GM15510 (cell line): ENCODE data around the gene GABRD.

Source experiments
- POLR2A ChIP-seq: IDR thresholded peaks from 3 replicates; pipeline ENCODE4 v1.6.1; 2011; ENCODE audit warnings: borderline replicate concordance; ENCODE audit not compliant: insufficient read length; ENCODE audit errors: extremely low read depth

The GABRD gene

DNA sequence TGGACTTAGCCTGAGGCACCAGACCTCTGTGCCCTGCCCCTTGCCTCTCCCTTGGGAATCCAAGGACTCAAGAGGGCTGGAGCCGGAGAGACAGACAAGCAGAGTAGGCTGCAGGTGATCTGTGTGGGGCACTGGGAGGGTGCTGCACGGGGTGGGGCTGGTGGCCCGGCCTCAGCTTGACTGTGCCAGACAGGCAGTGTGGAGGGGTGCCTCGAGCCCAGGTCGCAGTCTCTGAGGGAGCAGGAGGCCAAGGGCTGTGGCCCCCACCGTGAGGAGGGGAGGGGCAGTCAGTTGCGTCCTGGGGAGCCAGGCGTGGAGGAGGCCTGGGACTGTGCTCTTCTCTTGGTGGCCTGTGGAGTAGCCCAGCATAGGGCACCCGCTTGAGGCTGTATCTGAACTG lies 4.0 kb downstream of the GABRD start:
- TF ChIP-seq POLR2A, result no peak

DNA sequence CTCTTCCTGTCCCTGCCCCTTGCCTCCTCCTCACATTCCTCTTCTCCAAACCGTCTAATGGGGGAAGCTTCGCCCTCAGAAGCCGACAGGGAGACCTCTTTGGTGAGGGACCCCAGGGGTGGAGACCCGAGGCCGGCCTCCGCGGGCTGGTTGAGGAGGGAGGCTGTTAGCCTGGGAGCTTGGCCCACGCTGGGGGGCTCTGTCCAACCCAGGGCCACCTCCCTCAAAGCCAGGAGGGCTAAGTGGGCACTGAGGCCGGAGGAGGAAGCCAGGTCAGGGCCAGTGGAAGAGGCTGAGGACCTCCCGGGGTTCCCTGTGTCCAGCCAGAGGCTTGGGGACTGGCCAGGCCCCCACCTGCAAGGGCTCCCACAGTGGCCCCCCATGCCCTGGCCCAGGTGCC lies 5.3 kb downstream of the GABRD start:
- no peak for TF ChIP-seq POLR2A

DNA sequence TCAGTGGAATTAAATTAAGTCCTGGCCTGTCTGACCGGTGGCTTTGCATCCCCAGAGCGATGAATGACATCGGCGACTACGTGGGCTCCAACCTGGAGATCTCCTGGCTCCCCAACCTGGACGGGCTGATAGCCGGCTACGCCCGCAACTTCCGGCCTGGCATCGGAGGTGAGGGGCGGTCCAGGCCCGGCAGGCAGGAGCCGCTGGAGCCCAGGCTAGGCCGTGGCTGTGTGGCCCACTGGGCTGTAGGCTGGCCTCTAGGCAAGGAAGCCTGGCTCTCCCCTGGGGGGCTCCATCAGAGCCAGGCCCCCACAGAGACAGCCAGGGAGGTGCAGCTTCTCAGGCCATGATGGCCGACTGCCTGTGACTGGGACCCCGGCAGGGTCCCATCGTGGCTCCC lies 5.7 kb downstream of the GABRD start:
- no peak for TF ChIP-seq POLR2A

DNA sequence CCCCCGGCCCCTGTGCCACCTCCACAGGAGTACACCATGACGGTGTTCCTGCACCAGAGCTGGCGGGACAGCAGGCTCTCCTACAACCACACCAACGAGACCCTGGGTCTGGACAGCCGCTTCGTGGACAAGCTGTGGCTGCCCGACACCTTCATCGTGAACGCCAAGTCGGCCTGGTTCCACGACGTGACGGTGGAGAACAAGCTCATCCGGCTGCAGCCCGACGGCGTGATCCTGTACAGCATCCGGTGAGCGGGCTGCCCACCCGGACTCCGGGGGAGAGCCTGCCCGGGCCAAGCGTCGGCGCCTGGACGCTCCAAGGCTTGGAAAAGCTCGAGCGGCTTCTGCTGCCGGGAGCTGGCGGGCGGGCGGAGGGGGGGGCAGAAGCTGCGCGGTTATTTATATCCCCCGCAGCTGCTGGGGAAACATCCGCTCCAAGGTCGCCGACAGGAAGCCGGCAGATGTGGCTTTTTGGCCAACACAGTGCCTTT lies 6.4 kb downstream of the GABRD start:
- TF ChIP-seq POLR2A, result no peak

DNA sequence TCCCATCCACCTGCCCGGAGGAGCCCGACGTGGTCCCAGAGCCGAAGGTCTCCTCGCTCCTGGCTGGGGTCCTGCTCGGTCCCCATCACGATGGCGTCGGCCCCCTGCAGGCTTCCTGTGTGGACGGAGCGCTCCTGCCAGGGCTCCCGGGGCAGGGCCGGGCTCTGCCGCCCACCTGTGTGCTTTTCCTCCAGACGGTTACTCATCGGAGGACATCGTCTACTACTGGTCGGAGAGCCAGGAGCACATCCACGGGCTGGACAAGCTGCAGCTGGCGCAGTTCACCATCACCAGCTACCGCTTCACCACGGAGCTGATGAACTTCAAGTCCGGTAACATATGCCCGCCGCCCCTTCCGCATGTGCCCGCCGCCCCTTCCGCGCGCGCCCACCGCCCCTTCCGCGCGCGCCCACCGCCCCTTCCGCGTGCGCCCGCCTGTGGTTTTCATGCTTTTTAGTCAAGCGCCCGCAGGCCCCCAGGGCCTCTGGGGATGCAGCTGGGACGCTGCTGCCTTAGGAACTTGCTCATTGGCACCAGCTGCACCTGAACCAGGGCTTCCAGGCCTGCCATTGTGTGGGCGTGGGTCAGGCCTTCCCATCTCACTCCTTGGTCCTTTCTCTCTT lies 8.9 kb downstream of the GABRD start:
- no peak for TF ChIP-seq POLR2A

DNA sequence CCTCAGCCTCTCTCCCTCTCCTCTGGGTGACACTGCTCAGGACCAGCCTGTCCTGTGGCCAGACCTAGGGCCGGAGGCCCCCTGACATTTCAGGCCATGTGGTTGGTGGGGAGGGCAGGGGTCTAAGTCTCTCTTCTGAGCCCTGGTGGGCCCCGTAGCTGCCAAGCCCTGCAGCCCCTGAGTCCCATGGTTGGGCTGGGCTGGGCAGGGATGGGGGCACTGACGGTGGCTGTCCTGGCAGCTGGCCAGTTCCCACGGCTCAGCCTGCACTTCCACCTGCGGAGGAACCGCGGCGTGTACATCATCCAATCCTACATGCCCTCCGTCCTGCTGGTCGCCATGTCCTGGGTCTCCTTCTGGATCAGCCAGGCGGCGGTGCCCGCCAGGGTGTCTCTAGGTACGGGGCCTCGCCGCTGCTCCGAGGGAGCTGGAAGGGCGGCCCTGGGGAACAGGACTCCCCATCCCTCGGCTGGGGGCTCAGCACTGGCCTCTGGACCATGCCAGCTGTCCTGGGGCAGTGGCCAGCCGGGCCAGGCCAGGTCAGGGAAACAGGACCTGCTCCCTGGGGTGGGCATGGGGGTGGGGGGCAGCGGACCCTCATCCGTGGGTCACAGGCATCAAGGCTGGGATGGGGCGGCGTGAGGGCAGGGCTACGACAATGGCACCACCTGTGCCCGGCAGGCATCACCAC lies 9.9 kb downstream of the GABRD start:
- TF ChIP-seq POLR2A, result no peak

DNA sequence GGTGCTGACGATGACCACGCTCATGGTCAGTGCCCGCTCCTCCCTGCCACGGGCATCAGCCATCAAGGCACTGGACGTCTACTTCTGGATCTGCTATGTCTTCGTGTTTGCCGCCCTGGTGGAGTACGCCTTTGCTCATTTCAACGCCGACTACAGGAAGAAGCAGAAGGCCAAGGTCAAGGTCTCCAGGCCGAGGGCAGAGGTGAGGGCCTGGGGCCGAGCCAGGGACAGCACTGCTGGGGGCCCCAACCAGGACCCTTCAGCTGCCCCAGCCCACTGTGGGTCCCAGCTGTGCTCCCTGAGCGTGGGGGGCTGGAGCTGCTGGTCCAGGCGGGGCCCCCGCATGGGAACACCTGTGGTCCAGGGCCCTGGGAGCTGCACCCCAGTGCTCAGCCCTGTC lies 10.4 kb downstream of the GABRD start:
- TF ChIP-seq POLR2A, result no peak

DNA sequence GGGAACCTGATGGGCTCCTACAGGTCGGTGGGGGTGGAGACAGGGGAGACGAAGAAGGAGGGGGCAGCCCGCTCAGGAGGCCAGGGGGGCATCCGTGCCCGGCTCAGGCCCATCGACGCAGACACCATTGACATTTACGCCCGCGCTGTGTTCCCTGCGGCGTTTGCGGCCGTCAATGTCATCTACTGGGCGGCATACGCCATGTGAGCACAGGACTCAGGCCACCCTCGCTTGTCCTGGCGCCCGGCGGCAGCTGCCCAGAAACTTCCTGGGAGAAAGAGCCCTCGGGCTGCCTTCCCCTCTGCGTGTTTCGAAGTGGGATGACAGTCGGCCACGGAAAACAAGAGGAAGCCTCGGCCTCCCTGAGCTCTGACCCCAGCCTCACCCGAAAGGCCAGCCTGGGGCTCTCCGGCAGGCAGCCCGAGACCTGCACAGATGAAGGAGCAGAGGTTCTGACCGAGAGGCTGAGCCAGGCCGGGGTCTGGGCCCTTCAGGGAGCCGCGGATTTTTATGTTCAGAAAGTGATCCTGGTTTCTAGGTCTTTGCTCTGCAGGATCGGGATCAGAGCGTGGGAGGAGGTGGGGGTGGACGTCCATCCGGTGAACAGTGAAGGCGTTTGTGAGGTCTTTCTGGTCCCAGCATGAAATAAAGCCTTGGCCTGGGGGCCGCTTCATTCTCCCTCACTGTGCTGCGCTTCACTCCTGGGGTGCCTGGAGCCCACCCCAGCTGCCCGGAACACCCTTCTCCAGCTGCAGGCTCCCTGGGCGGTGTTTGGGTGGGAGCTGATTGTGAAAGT lies 11.1 kb downstream of the GABRD start:
- no peak for TF ChIP-seq POLR2A

DNA sequence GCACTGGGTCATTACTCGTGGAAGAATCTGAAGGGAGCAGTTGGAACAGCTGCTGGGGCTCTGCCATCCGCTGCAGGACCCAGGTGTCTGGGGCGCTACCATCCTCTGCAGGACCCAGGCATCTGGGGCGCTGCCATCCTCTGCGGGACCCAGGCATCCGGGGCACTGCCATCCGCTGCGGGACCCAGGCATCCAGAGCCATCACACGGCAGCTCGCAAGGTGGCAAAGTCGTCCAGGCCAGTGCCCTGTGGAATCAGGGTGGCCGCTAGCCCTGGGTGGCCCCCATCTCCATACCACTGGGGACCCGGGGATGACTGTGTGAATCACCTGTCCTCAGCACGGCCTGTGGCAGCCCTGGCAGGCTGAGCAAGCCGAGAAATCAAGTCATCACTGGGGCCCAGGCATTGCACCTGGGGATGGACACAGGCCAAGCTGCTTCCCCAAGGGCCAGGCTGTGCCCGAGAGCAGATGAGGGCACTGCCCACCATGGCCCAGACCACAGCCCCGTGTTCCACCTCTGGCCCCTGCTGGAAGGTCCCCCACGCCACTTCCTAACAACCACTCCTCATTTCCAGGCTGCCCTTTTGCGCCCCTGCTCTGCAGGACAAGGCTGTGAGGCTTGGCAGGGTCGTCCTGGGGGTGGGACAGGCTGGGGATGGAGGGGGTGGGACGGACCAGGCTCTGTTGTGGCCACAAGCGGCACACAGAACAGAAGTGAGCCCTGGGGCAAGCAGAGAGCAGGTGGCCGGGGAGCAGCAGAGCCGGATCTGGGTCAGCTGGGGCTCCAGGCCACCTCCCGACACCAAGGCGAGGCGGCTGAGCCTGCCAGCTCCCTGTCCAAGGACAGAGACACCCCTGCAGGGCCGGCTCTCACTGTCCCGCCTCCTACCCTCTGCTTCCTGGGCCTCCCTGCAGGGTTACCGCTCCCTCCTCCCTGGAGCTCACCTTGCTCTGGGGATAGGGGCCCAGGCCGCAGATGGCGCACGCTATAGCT lies 12.7 kb downstream of the GABRD start:
- TF ChIP-seq POLR2A, result no peak

DNA sequence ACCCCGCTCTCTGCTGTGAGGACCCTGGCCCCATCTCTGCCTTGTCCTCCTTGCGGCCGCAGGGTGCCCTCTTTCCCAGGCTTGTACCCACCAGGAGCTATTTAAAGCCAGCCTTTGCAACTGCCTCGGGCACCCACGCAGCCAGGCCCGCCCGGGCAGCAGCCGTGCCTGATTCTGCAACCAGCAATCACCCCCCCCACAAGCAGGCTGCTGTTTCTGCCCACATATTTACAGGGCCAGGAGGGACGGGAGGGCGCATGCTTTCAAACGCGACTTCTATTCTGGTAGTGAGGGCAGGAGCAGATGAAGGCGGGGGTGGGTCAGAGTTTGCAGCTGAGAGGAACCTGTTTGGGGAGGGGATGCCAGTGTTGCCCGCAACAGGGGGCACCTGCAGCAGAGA lies 13.6 kb downstream of the GABRD start:
- TF ChIP-seq POLR2A, result no peak

DNA sequence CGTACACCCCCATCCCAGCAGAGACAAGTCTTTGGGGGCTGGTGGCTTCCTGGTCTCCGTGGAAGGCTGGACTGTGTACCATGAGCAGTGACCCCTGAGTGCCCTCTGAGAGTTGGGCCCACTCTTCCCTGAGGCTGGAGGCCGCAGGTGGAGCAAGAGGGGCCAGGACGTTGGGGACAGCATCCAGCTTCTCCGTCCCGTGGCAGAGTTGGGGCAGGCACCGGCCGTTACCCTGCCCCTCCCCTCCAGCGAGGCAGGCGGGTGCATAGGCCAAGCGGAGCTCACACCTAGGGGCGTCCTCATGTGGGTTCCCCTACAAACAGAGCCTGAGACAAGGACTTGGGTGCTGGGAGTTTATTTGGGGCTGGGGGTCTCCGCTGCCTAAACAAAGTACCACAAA lies 14.0 kb downstream of the GABRD start:
- TF ChIP-seq POLR2A, result no peak

DNA sequence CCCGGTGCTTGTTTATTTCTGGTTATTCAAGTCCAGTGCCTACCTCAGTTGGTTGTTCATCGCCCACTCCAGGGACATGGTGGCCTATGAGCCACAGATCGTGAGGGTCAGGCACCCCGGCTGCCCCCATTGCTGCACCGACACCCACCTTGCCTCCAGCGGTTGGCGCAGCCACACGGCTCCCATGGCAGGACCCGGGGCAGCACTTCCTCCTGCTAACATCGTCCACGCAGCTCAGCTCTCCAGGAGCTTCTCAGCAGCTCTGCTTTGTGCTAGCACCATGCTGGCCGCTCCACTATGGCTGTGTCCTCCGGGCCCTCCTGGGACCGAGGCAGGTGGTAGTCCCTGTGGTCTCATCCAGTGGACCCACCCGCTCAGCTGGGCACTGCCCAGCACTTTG lies 17.1 kb downstream of the GABRD start:
- TF ChIP-seq POLR2A, result no peak

DNA sequence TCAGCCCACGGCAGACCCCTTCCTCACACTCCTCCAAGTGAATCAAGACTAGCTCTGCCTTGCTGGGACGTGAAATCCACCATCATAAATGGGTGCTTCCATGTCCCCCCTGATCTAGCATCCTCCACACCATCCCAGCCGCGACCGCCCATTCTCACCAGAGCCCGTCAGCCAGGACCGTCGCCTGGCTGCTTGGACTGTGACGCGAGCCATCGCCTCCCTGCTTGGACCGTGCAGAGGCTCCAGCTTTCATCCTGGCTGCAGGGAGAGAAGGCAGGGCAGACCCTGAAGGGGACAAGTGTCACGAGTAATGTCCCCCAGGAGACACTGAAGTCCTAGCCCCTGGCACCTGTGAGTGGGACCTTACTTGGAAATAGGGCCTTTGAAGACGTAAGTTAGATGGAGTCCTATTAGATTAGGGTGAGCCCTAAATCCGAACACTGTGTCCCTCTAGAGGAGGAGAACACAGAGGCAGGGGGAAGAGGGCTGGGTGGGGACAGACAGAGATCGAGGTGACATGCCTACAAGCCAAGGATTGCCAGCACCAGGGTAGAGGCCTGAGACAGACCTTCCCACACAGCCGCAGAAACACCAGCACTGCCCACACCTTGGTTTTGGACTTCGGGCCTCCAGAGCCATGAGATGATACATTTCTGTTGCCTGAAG lies 18.3 kb downstream of the GABRD start:
- no peak for TF ChIP-seq POLR2A

DNA sequence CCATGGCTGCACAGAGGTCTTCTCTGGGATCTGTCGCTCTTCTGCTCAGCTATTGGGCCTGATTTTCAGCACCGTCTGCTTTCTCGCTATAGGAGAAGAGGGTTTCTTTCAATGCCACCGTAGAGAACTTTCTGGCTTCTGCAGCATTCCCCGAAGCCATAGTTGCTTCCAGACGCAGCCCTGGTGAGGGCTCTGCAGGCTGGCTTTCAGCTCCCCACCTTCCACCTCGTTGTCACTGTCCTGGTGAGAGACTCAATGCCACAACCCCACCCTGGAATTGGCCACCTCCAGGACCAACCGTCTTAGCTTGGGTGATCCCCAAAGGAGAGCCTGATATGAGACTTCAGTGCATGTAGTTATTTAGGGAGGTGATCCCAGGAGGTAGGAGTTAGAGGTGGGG lies 19.1 kb downstream of the GABRD start:
- TF ChIP-seq POLR2A, result no peak

DNA sequence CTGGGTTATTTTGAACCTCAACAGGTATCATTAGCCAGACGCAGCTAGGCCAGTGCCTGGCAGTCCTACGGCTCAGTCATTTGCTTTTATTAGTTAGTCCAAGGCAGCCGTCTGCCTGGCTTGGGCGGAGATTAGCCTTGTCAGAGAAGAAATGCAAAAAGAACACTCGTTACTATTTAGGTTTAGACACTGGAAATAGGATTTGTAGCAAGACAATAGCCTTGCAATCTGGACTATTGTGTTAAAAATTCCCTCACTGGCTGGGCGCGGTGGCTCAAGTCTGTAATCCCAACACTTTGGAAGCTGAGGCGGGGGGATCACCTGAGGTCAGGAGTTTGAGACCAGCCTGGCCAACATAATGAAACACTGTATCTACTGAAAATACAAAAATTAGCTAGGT lies 20.1 kb downstream of the GABRD start:
- no peak for TF ChIP-seq POLR2A

DNA sequence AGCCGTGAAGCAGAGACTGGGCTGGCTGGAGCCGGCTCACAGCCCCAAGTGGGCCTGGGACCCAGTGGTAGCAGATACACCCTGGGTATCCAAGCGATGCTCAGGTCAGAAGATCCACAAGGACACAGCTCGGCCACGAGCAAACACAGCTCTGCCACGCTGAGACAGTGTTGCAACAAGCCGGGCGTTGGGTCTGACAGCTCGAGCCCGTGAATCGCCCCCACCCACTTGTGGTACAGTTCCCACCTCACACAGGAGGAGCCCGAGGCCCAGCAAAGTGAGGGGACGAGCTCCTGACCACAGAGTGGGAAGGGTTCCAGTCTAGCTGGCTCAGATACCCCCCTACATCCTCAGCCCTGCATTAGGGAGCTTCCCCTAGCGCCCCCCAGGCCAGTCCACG lies 22.2 kb downstream of the GABRD start:
- TF ChIP-seq POLR2A, result no peak
